Tongue (tissue), 2 donors: ENCODE data around the gene SLFNL1. TPM values are rescaled to one million over a fixed set of nuclear protein-coding genes. Genes with fewer than 3 reads are reported as not detected.
A peak's percentile ranks its signal among the peaks of the same experiment; 100 is the strongest.

ENCODE experiments used
- DNase-seq: peaks from one replicate; pipeline ENCODE4 v3.0.0-alpha.2; 2015
- total RNA-seq: library from RNA; depleted of rRNA; stranded (reverse); fragments of >200 nt; gene quantifications from one replicate; pipeline ENCODE4 v1.2.3, GENCODE V29; 2014

The SLFNL1 gene
- total RNA-seq, 1 donor from 2014 or later, result 1.1 TPM

GRCh38 chr1:40986328-40986783, 35.2 kb downstream of the SLFNL1 start:
- no peak for DNase-seq

GRCh38 chr1:40985875-40986274, 35.6 kb downstream of the SLFNL1 start:
- no peak for DNase-seq

GRCh38 chr1:40985161-40985560, 36.4 kb downstream of the SLFNL1 start:
- DNase-seq, result peak; percentile 79

GRCh38 chr1:40984531-40984930, 37.0 kb downstream of the SLFNL1 start:
- DNase-seq, result no peak

GRCh38 chr1:40984066-40984465, 37.5 kb downstream of the SLFNL1 start:
- no peak for DNase-seq

GRCh38 chr1:40983286-40983685, 38.2 kb downstream of the SLFNL1 start:
- DNase-seq, result no peak

- DNase-seq, result no peak
Measured at GRCh38 chr1:40982721-40983120, 38.8 kb downstream of the SLFNL1 start.

GRCh38 chr1:40981691-40982448, 39.7 kb downstream of the SLFNL1 start:
- DNase-seq, result peak; percentile 48

GRCh38 chr1:40980453-40981121, 40.9 kb downstream of the SLFNL1 start:
- peak; percentile 14 for DNase-seq

GRCh38 chr1:40980068-40980452, 41.5 kb downstream of the SLFNL1 start:
- DNase-seq, result no peak

GRCh38 chr1:40979241-40980067, 42.1 kb downstream of the SLFNL1 start, which contains the start of gene CTPS1:
Gene CTPS1, plus strand, starts transcription at chr1:40979696. Its CDS starts 3,595 bp downstream, at chr1:40983291.
- peak; percentile 98 for DNase-seq

GRCh38 chr1:40978886-40979240, 42.7 kb downstream of the SLFNL1 start:
- no peak for DNase-seq

- DNase-seq, result no peak
Measured at GRCh38 chr1:40977716-40978115, 43.8 kb downstream of the SLFNL1 start.

- no peak for DNase-seq
Measured at GRCh38 chr1:40976952-40977690, 44.4 kb downstream of the SLFNL1 start.

- no peak for DNase-seq
Measured at GRCh38 chr1:40974945-40975344, 46.6 kb downstream of the SLFNL1 start.

- no peak for DNase-seq
Measured at GRCh38 chr1:40973912-40974311, 47.6 kb downstream of the SLFNL1 start.

GRCh38 chr1:40971966-40972365, 49.6 kb downstream of the SLFNL1 start:
- DNase-seq, result no peak

GRCh38 chr1:40969445-40969844, 52.1 kb downstream of the SLFNL1 start:
- DNase-seq, result no peak

- DNase-seq, result no peak
Measured at GRCh38 chr1:40966417-40966816, 55.1 kb downstream of the SLFNL1 start.
